ENCODE results near the gene CSPG4.
"Not testable (repeated sequence)": the region's sequence is repeated elsewhere in the genome, so short reads cannot be mapped to it uniquely, and the experiment has no call there.

Gene CSPG4, protein sequence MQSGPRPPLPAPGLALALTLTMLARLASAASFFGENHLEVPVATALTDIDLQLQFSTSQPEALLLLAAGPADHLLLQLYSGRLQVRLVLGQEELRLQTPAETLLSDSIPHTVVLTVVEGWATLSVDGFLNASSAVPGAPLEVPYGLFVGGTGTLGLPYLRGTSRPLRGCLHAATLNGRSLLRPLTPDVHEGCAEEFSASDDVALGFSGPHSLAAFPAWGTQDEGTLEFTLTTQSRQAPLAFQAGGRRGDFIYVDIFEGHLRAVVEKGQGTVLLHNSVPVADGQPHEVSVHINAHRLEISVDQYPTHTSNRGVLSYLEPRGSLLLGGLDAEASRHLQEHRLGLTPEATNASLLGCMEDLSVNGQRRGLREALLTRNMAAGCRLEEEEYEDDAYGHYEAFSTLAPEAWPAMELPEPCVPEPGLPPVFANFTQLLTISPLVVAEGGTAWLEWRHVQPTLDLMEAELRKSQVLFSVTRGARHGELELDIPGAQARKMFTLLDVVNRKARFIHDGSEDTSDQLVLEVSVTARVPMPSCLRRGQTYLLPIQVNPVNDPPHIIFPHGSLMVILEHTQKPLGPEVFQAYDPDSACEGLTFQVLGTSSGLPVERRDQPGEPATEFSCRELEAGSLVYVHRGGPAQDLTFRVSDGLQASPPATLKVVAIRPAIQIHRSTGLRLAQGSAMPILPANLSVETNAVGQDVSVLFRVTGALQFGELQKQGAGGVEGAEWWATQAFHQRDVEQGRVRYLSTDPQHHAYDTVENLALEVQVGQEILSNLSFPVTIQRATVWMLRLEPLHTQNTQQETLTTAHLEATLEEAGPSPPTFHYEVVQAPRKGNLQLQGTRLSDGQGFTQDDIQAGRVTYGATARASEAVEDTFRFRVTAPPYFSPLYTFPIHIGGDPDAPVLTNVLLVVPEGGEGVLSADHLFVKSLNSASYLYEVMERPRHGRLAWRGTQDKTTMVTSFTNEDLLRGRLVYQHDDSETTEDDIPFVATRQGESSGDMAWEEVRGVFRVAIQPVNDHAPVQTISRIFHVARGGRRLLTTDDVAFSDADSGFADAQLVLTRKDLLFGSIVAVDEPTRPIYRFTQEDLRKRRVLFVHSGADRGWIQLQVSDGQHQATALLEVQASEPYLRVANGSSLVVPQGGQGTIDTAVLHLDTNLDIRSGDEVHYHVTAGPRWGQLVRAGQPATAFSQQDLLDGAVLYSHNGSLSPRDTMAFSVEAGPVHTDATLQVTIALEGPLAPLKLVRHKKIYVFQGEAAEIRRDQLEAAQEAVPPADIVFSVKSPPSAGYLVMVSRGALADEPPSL (N-terminal part only)

GRCh38 chr15:75712668-75713337 is at the start of gene CSPG4:
TSS of gene CSPG4 (minus strand) at chr15:75712848. CDS start at chr15:75712755, 93 bp downstream.
- DNase-seq (ENCODE audit: low read depth): no peak
- no peak within 1 kb of the TSS for H3K4me3 ChIP-seq (ENCODE audit: low read depth, low read length)
- TF ChIP-seq CTCF (IDR thresholded peaks at IDR 0.05; ENCODE audit: low read depth, low read length, missing control alignments): no peak

- DNase-seq (ENCODE audit: low read depth); H3K4me3 ChIP-seq (ENCODE audit: low read depth, low read length): not testable (repeated sequence)
These were observed 49.7 kb upstream of the CSPG4 start for GRCh38 chr15:75762357-75762718.

GRCh38 chr15:75761446-75762356 is 49.1 kb upstream of the CSPG4 start:
- no peak overlapping the region for H3K4me3 ChIP-seq (ENCODE audit: low read depth, low read length)
- TF ChIP-seq CTCF (IDR thresholded peaks at IDR 0.05; ENCODE audit: low read depth, low read length, missing control alignments): no peak
- DNase-seq (ENCODE audit: low read depth): no peak

GRCh38 chr15:75760704-75761435 is 48.2 kb upstream of the CSPG4 start:
- no peak for DNase-seq (ENCODE audit: low read depth)
- TF ChIP-seq CTCF (IDR thresholded peaks at IDR 0.05; ENCODE audit: low read depth, low read length, missing control alignments): no peak
- no peak overlapping the region for H3K4me3 ChIP-seq (ENCODE audit: low read depth, low read length)

DNA sequence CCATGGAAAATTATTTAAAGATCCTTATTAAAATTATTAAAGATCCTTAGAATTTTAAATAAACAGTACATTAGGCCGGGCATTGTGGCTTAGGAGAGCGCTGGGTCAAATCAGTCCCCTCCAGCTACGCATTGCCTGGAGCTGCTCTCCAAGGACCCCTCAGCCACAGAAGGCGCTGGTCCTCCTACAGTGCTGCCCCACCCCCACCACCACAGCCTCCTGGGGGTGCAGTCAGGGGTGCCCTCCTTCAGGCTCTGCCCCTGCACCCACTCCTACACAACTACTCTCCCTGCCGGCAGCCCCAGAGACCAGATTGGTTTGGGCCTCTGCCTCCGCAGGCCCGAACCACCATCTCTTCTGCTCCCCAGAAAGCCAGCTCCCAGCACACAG is 47.5 kb upstream of the CSPG4 start:
- H3K4me3 ChIP-seq (ENCODE audit: low read depth, low read length); DNase-seq (ENCODE audit: low read depth): not testable (repeated sequence)

- peak overlapping the region; percentile 72; the same call in 1 of the 2 replicates for H3K4me3 ChIP-seq (ENCODE audit: low read depth, low read length)
- no peak for TF ChIP-seq CTCF (IDR thresholded peaks at IDR 0.05; ENCODE audit: low read depth, low read length, missing control alignments)
- no peak for DNase-seq (ENCODE audit: low read depth)
These were observed 46.9 kb upstream of the CSPG4 start for GRCh38 chr15:75759416-75760130.

Measured in GM12864 (cell line).